GM13977 (cell line): ENCODE measurements around the gene TMEM88.

Experiments used
- DNase-seq: peaks from one replicate; pipeline ENCODE4 v3.0.0; 2012; ENCODE audit warnings: low spot score
- in situ Hi-C: fragments of 300-500 bp; cut with MboI; formaldehyde crosslinking; loops from one replicate; pipeline ENCODE4 v1.12.0; 2022; ENCODE audit warnings: low sequenced_read_pairs, low pct_unique_long_range_greater_than_20kb, mixed read lengths, inconsistent platforms; ENCODE audit not compliant: unreplicated experiment
- TF ChIP-seq, protein P1 (sequence below): IDR thresholded peaks from 2 replicates; pipeline ENCODE4 v1.5.1; 2012; ENCODE audit warnings: mild to moderate bottlenecking, control low read depth; ENCODE audit not compliant: insufficient read depth; ENCODE audit errors: extremely low read depth, missing control alignments

TMEM88 gene

GRCh38 chr17:7864995-7865650, 10.3 kb downstream of the TMEM88 start:
- TF ChIP-seq, protein P1, sequence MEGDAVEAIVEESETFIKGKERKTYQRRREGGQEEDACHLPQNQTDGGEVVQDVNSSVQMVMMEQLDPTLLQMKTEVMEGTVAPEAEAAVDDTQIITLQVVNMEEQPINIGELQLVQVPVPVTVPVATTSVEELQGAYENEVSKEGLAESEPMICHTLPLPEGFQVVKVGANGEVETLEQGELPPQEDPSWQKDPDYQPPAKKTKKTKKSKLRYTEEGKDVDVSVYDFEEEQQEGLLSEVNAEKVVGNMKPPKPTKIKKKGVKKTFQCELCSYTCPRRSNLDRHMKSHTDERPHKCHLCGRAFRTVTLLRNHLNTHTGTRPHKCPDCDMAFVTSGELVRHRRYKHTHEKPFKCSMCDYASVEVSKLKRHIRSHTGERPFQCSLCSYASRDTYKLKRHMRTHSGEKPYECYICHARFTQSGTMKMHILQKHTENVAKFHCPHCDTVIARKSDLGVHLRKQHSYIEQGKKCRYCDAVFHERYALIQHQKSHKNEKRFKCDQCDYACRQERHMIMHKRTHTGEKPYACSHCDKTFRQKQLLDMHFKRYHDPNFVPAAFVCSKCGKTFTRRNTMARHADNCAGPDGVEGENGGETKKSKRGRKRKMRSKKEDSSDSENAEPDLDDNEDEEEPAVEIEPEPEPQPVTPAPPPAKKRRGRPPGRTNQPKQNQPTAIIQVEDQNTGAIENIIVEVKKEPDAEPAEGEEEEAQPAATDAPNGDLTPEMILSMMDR: no peak
- no peak for DNase-seq
- in situ Hi-C loops: no loop called here

GRCh38 chr17:7867881-7868329, 13.0 kb downstream of the TMEM88 start:
- TF ChIP-seq, protein P1: no peak
- in situ Hi-C loops: no loop called here
- DNase-seq: no peak

DNA sequence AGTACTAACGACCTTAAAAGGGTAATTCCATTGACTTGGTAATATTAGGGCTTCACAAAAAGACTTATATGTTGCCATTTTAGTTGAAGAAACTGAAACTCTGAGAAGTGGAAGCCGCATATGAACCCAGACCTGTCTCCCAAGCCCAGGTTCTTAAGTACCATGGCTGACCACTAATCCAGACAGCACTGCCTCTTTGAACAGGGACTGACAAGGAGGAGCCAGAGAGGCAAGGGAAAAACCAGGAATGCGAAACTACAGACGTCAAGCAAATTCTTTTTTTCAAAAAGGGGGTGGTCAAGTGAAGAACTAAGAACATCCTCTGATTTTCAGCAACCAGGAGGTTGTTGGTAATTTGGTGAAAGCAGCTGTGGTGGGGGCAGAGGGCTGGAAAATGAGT, 18.2 kb downstream of the TMEM88 start:
- no peak for DNase-seq
- in situ Hi-C loops: no loop called here
- TF ChIP-seq, protein P1: no peak

GRCh38 chr17:7875804-7876370, 21.0 kb downstream of the TMEM88 start:
- in situ Hi-C loops: no loop called here
- TF ChIP-seq, protein P1: no peak
- DNase-seq: no peak

- DNase-seq: no peak
- TF ChIP-seq, protein P1: no peak
- in situ Hi-C loops: no loop called here
Observed at GRCh38 chr17:7878234-7878633, 23.4 kb downstream of the TMEM88 start.

DNA sequence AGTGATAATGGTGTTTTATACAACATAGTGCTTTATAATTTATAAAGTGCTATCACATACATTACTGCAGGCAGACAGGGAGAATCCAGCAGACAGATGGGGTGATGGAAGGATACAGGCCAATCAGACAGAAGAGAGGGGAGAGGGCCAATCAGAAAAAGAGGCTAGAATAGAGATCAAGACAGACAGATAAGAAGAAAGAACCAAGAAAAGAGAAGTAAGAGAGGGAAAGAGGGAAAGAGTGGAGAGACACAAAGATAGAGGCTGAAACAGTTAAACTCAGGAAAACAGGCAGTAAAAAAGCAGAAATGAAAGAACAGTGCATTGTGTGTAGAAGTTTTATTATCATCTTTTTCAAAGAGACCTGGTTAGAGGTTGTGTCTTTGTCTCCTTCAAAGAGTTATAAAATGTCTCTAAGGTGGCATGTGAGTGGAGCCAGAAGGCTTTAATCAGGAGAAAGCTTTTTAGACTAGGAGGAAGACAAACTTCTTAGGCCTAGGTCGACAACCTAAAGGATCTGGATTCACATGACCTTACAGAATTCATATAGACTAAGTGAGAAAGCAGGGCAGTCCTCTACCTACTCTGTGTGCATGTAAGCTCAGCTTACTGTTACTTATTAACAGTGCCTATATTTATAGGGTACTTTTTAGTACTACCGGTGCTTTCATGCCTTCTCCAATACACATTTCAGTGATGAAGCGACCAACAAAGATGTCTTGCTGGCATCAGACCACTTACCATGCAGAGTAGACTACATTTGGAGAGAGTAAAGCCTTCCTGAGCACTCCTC, 25.4 kb downstream of the TMEM88 start:
- in situ Hi-C loops: no loop called here

More for the DNA sequence above, 25.4 kb downstream of the TMEM88 start:
- TF ChIP-seq, protein P1: no peak
- no peak for DNase-seq
